Measurements from ENCODE around the gene FUT9.

The FUT9 gene

GRCh38 chr6:96015518-96016333 lies at the start of gene FUT9:
Gene FUT9, plus strand, starts transcription at chr6:96015974. Its CDS starts 187,182 bp downstream, at chr6:96203156.
- DNase-seq (ENCODE audit: low read depth in 2 of 2), result no peak

GRCh38 chr6:95967594-95967993 lies 48.2 kb upstream of the FUT9 start:
- DNase-seq (ENCODE audit: low read depth in 2 of 2), result no peak

- DNase-seq (ENCODE audit: low read depth in 2 of 2), result no peak
Observed at GRCh38 chr6:95973976-95974375, 41.8 kb upstream of the FUT9 start.

GRCh38 chr6:95978230-95978629 lies 37.5 kb upstream of the FUT9 start:
- no peak for DNase-seq (ENCODE audit: low read depth in 2 of 2)

- DNase-seq (ENCODE audit: low read depth in 2 of 2), result no peak
Observed at GRCh38 chr6:95991906-95992305, 23.9 kb upstream of the FUT9 start.

- no peak for DNase-seq (ENCODE audit: low read depth in 2 of 2)
Observed at GRCh38 chr6:95994151-95994550, 21.6 kb upstream of the FUT9 start.

GRCh38 chr6:95998133-95998532 lies 17.6 kb upstream of the FUT9 start:
- DNase-seq (ENCODE audit: low read depth in 2 of 2), result no peak

GRCh38 chr6:96001891-96002575 lies 13.7 kb upstream of the FUT9 start:
- no peak for DNase-seq (ENCODE audit: low read depth in 2 of 2)

- DNase-seq (ENCODE audit: low read depth in 2 of 2), result no peak
Observed at GRCh38 chr6:96002576-96002910, 13.2 kb upstream of the FUT9 start.

GRCh38 chr6:96002912-96003311 lies 12.9 kb upstream of the FUT9 start:
- no peak for DNase-seq (ENCODE audit: low read depth in 2 of 2)

- no peak for DNase-seq (ENCODE audit: low read depth in 2 of 2)
Observed at GRCh38 chr6:96007663-96008062, 8.1 kb upstream of the FUT9 start.

- no peak for DNase-seq (ENCODE audit: low read depth in 2 of 2)
Observed at GRCh38 chr6:96013531-96013930, 2.2 kb upstream of the FUT9 start.

GRCh38 chr6:96014846-96015517 lies 792 bp upstream of the FUT9 start:
- DNase-seq (ENCODE audit: low read depth in 2 of 2), result no peak

GRCh38 chr6:96016334-96017069 lies 728 bp downstream of the FUT9 start:
- DNase-seq (ENCODE audit: low read depth in 2 of 2), result no peak

- no peak for DNase-seq (ENCODE audit: low read depth in 2 of 2)
Observed at GRCh38 chr6:96017070-96017359, 1.2 kb downstream of the FUT9 start.

- DNase-seq (ENCODE audit: low read depth in 2 of 2), result no peak
Observed at GRCh38 chr6:96022225-96022624, 6.5 kb downstream of the FUT9 start.

GRCh38 chr6:96032661-96033060 lies 16.9 kb downstream of the FUT9 start:
- no peak for DNase-seq (ENCODE audit: low read depth in 2 of 2)

GRCh38 chr6:96051555-96051954 lies 35.8 kb downstream of the FUT9 start:
- DNase-seq (ENCODE audit: low read depth in 2 of 2), result no peak

- DNase-seq (ENCODE audit: low read depth in 2 of 2), result no peak
Observed at GRCh38 chr6:96058082-96058481, 42.3 kb downstream of the FUT9 start.

- no peak for DNase-seq (ENCODE audit: low read depth in 2 of 2)
Observed at GRCh38 chr6:96059586-96059985, 43.8 kb downstream of the FUT9 start.

- no peak for DNase-seq (ENCODE audit: low read depth in 2 of 2)
Observed at GRCh38 chr6:96060249-96060648, 44.5 kb downstream of the FUT9 start.

GRCh38 chr6:96065213-96065612 lies 49.4 kb downstream of the FUT9 start:
- no peak for DNase-seq (ENCODE audit: low read depth in 2 of 2)

Data from stimulated activated CD8-positive, alpha-beta memory T cell treated with anti-CD3 and anti-CD28 coated beads, Interleukin-7, amount 100 ng/mL, for 4 hours (primary cell).